Measurements from ENCODE around the gene MRPS10.
"Not testable (repeated sequence)": the region's sequence is repeated elsewhere in the genome, so short reads cannot be mapped to it uniquely, and the experiment has no call there.

MRPS10 gene

GRCh38 chr6:42204768-42205282 is 12.8 kb downstream of the MRPS10 start:
- no peak for DNase-seq

- no peak for DNase-seq
Measured at GRCh38 chr6:42203183-42203582, 14.5 kb downstream of the MRPS10 start.

- DNase-seq = not testable (repeated sequence)
Measured at GRCh38 chr6:42202131-42202915, 15.3 kb downstream of the MRPS10 start.

- no peak for DNase-seq
Measured at GRCh38 chr6:42201382-42201781, 16.3 kb downstream of the MRPS10 start.

- DNase-seq = peak; percentile 95
Measured at GRCh38 chr6:42200035-42200434, 17.6 kb downstream of the MRPS10 start.

GRCh38 chr6:42199106-42199981 is 18.3 kb downstream of the MRPS10 start:
- peak; percentile 70 for DNase-seq

- peak; percentile 45 for DNase-seq
Measured at GRCh38 chr6:42197555-42198362, 19.9 kb downstream of the MRPS10 start.

- no peak for DNase-seq
Measured at GRCh38 chr6:42195415-42195814, 22.2 kb downstream of the MRPS10 start.

- no peak for DNase-seq
Measured at GRCh38 chr6:42194056-42194455, 23.6 kb downstream of the MRPS10 start.

GRCh38 chr6:42193491-42193894 is 24.2 kb downstream of the MRPS10 start:
- DNase-seq = peak; percentile 36

GRCh38 chr6:42192385-42192784 is 25.3 kb downstream of the MRPS10 start:
- DNase-seq = not testable (repeated sequence)

- DNase-seq = peak; percentile 86
Measured at GRCh38 chr6:42190554-42191183, 27.0 kb downstream of the MRPS10 start.

GRCh38 chr6:42188406-42188805 is 29.3 kb downstream of the MRPS10 start:
- DNase-seq = no peak

GRCh38 chr6:42185597-42185996 is 32.1 kb downstream of the MRPS10 start:
- DNase-seq = no peak

- no peak for DNase-seq
Measured at GRCh38 chr6:42184475-42184874, 33.2 kb downstream of the MRPS10 start.

GRCh38 chr6:42182101-42182500 is 35.6 kb downstream of the MRPS10 start:
- DNase-seq = no peak

GRCh38 chr6:42179945-42180313 is 37.7 kb downstream of the MRPS10 start:
- DNase-seq = no peak

GRCh38 chr6:42179261-42179944 is 38.3 kb downstream of the MRPS10 start:
- no peak for DNase-seq

- DNase-seq = no peak
Measured at GRCh38 chr6:42177514-42178364, 39.9 kb downstream of the MRPS10 start.

GRCh38 chr6:42176981-42177380 is 40.7 kb downstream of the MRPS10 start:
- DNase-seq = no peak

- no peak for DNase-seq
Measured at GRCh38 chr6:42175860-42176259, 41.8 kb downstream of the MRPS10 start.
